Measurements from ENCODE around the gene ACOT9. TPM values are rescaled to one million over a fixed set of nuclear protein-coding genes. Genes with fewer than 3 reads are reported as not detected.

ACOT9 gene
- total RNA-seq, 1 experiment from 2014 or later = 72.3 TPM

- H2AK5ac ChIP-seq (ENCODE audit: insufficient read length, low read length) = no peak overlapping the region
- H2BK120ac ChIP-seq (ENCODE audit: low read depth, low read length, poor library complexity, severe bottlenecking) = no peak overlapping the region
- TF ChIP-seq, protein P1, sequence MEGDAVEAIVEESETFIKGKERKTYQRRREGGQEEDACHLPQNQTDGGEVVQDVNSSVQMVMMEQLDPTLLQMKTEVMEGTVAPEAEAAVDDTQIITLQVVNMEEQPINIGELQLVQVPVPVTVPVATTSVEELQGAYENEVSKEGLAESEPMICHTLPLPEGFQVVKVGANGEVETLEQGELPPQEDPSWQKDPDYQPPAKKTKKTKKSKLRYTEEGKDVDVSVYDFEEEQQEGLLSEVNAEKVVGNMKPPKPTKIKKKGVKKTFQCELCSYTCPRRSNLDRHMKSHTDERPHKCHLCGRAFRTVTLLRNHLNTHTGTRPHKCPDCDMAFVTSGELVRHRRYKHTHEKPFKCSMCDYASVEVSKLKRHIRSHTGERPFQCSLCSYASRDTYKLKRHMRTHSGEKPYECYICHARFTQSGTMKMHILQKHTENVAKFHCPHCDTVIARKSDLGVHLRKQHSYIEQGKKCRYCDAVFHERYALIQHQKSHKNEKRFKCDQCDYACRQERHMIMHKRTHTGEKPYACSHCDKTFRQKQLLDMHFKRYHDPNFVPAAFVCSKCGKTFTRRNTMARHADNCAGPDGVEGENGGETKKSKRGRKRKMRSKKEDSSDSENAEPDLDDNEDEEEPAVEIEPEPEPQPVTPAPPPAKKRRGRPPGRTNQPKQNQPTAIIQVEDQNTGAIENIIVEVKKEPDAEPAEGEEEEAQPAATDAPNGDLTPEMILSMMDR (conservative IDR thresholded peaks at IDR 0.05) = no peak
- H3K4me1 ChIP-seq (ENCODE audit: insufficient read depth, low read length) = no peaks in the 10 kb centered on the region; the same call in 1 of the 2 replicates
- H3K23ac ChIP-seq (ENCODE audit: insufficient read length, low read depth, low read length) = no peak overlapping the region
- H3K9ac ChIP-seq (ENCODE audit: extremely low read depth, insufficient read length, low read length) = no peak overlapping the region
- H3K27ac ChIP-seq (ENCODE audit: insufficient read length, low read depth, low read length) = no peak overlapping the region
- WGBS (ENCODE audit: extremely low coverage, insufficient read length, low lambda C conversion rate) = no CpG with 5 or more reads among the region's 11 CpGs
- H4K5ac ChIP-seq (ENCODE audit: insufficient read length, low read depth, low read length) = no peak overlapping the region
- H3K79me1 ChIP-seq (ENCODE audit: insufficient read depth, low read depth, low read length, poor library complexity, severe bottlenecking) = no peaks in the 10 kb centered on the region
- no peak overlapping the region for H3K14ac ChIP-seq (ENCODE audit: insufficient read depth, low read length)
- H3K36me3 Mint-ChIP-seq (ENCODE audit: insufficient read depth in 1 of 3, low read depth in 3 of 3) = peaks cover 8 to 13% (median 10%) of the 10 kb centered on the region in 3 experiments; a peak in 6 of 7 replicates
- no peak overlapping the region for H3K56ac ChIP-seq (ENCODE audit: insufficient read length, low read depth, low read length)
- no peak overlapping the region for H3K4me3 Mint-ChIP-seq
- H4K20me1 ChIP-seq (ENCODE audit: control insufficient read depth, insufficient read depth, insufficient read length) = no peaks in the 10 kb centered on the region
- H3K27ac Mint-ChIP-seq = peak overlapping the region in 2 of 3 experiments; percentile 38 to 62; a peak in 2 of 7 replicates
- H3K9me3 Mint-ChIP-seq = no peaks in the 10 kb centered on the region
- H3T11ph ChIP-seq (ENCODE audit: low read length) = no peak overlapping the region
- H3K4me1 Mint-ChIP-seq = peaks cover 15 to 17% of the 10 kb centered on the region in 2 experiments
- H3K4ac ChIP-seq (ENCODE audit: low read depth, low read length) = no peak overlapping the region
- no peaks in the 10 kb centered on the region for H3K79me2 ChIP-seq (ENCODE audit: insufficient read depth, low read length)
- H3K27me3 ChIP-seq (ENCODE audit: insufficient read depth, low read length) = no peaks in the 10 kb centered on the region
- H3K27me3 Mint-ChIP-seq (ENCODE audit: low read depth) = no peaks in the 10 kb centered on the region
- H2AFZ ChIP-seq (ENCODE audit: low read length) = no peak overlapping the region
- H2BK20ac ChIP-seq (ENCODE audit: low read depth, low read length, poor library complexity, severe bottlenecking) = no peak overlapping the region
- no peak overlapping the region for H3K18ac ChIP-seq (ENCODE audit: insufficient read length, low read depth, low read length)
- no peaks in the 10 kb centered on the region for H3K23me2 ChIP-seq (ENCODE audit: insufficient read length, low read depth, low read length, poor library complexity, severe bottlenecking)
- H2BK5ac ChIP-seq (ENCODE audit: insufficient read length, low read length) = no peak overlapping the region
- H4K8ac ChIP-seq (replicated peaks; ENCODE audit: insufficient read length, low read depth, low read length) = no peak overlapping the region
- no peak overlapping the region for H2BK15ac ChIP-seq (ENCODE audit: low read depth, low read length)
- no peak overlapping the region for H3K4me2 ChIP-seq (ENCODE audit: insufficient read depth, insufficient read length, low read length)
- no peak for DNase-seq
- H4K91ac ChIP-seq (ENCODE audit: insufficient read length, low read depth, low read length) = no peak overlapping the region
- H3K9me3 ChIP-seq (ENCODE audit: control insufficient read depth, low read depth, low read length) = no peaks in the 10 kb centered on the region
- no peak overlapping the region for H2BK12ac ChIP-seq (ENCODE audit: insufficient read length, low read depth, low read length)
Observed at GRCh38 chrX:23790155-23790497, 47.0 kb upstream of the ACOT9 start.

Measured in H9 (cell line).